Transverse colon (tissue), 4 donors: ENCODE data around the gene SUCLA2. TPM values are rescaled to one million over a fixed set of nuclear protein-coding genes. Genes with fewer than 3 reads are reported as not detected.

ENCODE experiments used
- DNase-seq: peaks from one replicate; pipeline ENCODE4 v3.0.0-alpha.2; 2019
- H3K27ac ChIP-seq, 4 donors: fragments of 200-600 bp; sonication (generic); 2 replicates each; pipeline ENCODE4 v1.5.1; 2016 to 2018; ENCODE audit warnings: inconsistent platforms in 4 of 4
- H3K27me3 ChIP-seq: fragments of 200-600 bp; sonication (generic); 2 replicates; pipeline ENCODE4 v1.5.1; 2017; ENCODE audit warnings: inconsistent platforms
- H3K36me3 ChIP-seq, 4 donors: fragments of 200-600 bp; sonication (generic); 2 replicates each; pipeline ENCODE4 v1.5.1; 2017 to 2019; ENCODE audit warnings: inconsistent platforms in 4 of 4
- H3K4me1 ChIP-seq, 4 donors: fragments of 200-600 bp; sonication (generic); 2 replicates each; pipeline ENCODE4 v1.5.1; 2017 to 2020; ENCODE audit warnings: inconsistent platforms in 4 of 4
- H3K4me3 ChIP-seq, 4 donors: fragments of 200-600 bp; sonication (generic); 1 replicate in 1 of 4; 2 replicates in 3 of 4; pipeline versions ENCODE4 v1.5.1 to v1.6.1; 2017 to 2019; ENCODE audit warnings: inconsistent platforms in 4 of 4
- H3K9me3 ChIP-seq, 2 donors: fragments of 200-600 bp; sonication (generic); 2 replicates each; pipeline ENCODE4 v1.5.1; 2017 to 2019; ENCODE audit warnings: inconsistent platforms in 2 of 2
- CTCF ChIP-seq, 5 experiments: fragments of 200-600 bp in 3 of 5; fragments of 450-650 bp in 2 of 5; sonication (generic) in 3 of 5; IDR thresholded peaks; 1 replicate in 2 of 5; 2 replicates in 3 of 5; pipeline ENCODE4 v1.5.1; 2016 to 2017; ENCODE audit warnings: antibody characterized with exemption in 5 of 5, inconsistent platforms in 3 of 5, mild to moderate bottlenecking in 2 of 5, moderate library complexity in 1 of 5
- EP300 ChIP-seq: sonication (generic); formaldehyde crosslinking; IDR thresholded peaks from one replicate; pipeline ENCODE4 v1.6.1; 2017; ENCODE audit warnings: antibody characterized with exemption, low read depth
- POLR2A ChIP-seq: fragments of 450-650 bp; IDR thresholded peaks from one replicate; pipeline ENCODE4 v1.6.1; 2016; ENCODE audit warnings: antibody characterized with exemption, mild to moderate bottlenecking, moderate library complexity
- POLR2AphosphoS5 ChIP-seq, 3 donors: sonication (generic); formaldehyde crosslinking; IDR thresholded peaks; one replicate each; pipeline ENCODE4 v1.6.1; 2016; ENCODE audit warnings: antibody characterized with exemption in 3 of 3
- WGBS, 2 donors: methylation state at CpG; one replicate each; pipeline ENCODE4 v1.1.5; 2018; ENCODE audit warnings: low coverage in 1 of 2; 5-methylcytosine and 5-hydroxymethylcytosine counted together
- in situ Hi-C, 4 donors: fragments of 200-750 bp; cut with MboI; loops; one replicate each; pipeline versions ENCODE4 v1.15.0 to v1.15.1; 2017; ENCODE audit warnings: low sequenced_read_pairs in 3 of 4, low pct_ligation_motif_present in 1 of 4, low pct_unique_long_range_greater_than_20kb in 1 of 4
- intact Hi-C: fragments of 100-400 bp; cut with DNase I; formaldehyde crosslinking; loops from one replicate; pipeline ENCODE4 v1.15.1; 2023; ENCODE audit warnings: low total_unique reads
- total RNA-seq, 4 donors: library from RNA; depleted of rRNA; stranded (reverse); fragments of >200 nt; gene quantifications; one replicate each; pipeline ENCODE4 v1.1.0, GENCODE V29; 2016

Gene SUCLA2
- 10 to 100 TPM; 36.8 to 50.1 (median 40.5) TPM for total RNA-seq

DNA sequence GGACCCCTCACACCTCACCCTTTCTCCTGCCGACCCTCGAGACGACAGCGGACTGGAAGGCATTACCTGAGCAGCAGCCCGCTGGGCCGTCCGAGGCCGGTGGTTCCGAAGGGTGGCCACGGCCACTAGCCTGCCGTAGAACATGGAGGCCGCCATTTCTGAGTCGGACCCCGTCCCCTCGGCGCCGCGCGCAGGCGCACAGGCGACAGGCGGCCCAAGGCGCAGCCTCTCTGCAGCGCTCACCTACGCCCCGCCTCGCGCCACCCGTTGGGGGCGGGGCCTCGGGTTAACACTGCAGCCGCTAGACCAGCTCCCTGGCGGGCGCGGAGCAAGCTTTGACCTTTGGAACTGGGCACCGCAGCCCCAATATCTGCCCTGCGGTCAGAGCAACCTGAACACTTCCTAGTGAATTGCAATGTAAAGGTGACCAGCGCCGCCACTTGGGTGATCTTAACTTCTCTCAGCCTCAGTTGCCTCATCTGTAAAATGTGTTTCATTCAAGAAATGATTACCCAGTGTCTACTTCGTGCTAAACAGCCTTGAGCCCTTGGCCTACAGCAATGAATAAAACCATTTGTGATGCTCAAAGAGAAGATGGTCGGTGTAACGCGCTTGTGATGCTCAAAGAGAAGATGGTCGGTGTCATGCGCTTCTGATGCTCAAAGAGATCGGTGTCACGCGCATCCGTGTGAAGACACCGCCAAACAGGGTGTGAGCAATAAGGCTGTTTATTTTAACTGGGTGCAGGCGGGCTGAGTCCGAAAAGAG is at the start of gene SUCLA2:
SUCLA2 (minus strand) TSS at position 160 of the 768 bp plus-strand sequence; CDS start at position 156, 4 bp downstream.
- no peak for TF ChIP-seq CTCF (IDR thresholded peaks at IDR 0.05)
- no peak for TF ChIP-seq EP300
- peak; percentile 67 for TF ChIP-seq POLR2A
- TF ChIP-seq POLR2AphosphoS5 (IDR thresholded peaks at IDR 0.05): peak; percentile 62 to 78 (median 76)
- H3K4me3 ChIP-seq: peak within 1 kb of the TSS; percentile 67 to 97 (median 78)
- WGBS, 2 donors: 18% methylated on average over 27 of the region's 52 CpGs; no CpG with 5 or more reads in 1 of the 2 donors
- peaks cover 0 to under 1% (median 0%) of the 10 kb centered on the region in 4 donors for H3K36me3 ChIP-seq
- peak within 1 kb of the TSS; percentile 80 to 89 (median 84) for H3K27ac ChIP-seq
- in situ Hi-C loops (no loop called here), intact Hi-C loops (no loop called here)
- H3K9me3 ChIP-seq: no peaks in the 10 kb centered on the region
- no peaks in the 10 kb centered on the region for H3K27me3 ChIP-seq
- peaks cover 0 to 28% (median 7%) of the 10 kb centered on the region in 4 donors for H3K4me1 ChIP-seq
- peak; percentile 93 for DNase-seq

GRCh38 chr13:48050550-48050949 is 49.5 kb upstream of the SUCLA2 start:
- no peak overlapping the region for H3K4me3 ChIP-seq
- no peaks in the 10 kb centered on the region for H3K4me1 ChIP-seq
- intact Hi-C loops (no loop called here), in situ Hi-C loops (no loop called here)
- no peaks in the 10 kb centered on the region for H3K27me3 ChIP-seq
- H3K9me3 ChIP-seq: no peaks in the 10 kb centered on the region
- 80 to 96% methylated on average over 2 to 3 of the region's 3 CpGs for WGBS, 2 donors
- H3K36me3 ChIP-seq: peaks cover 0 to 19% (median 5%) of the 10 kb centered on the region in 4 donors
- no peak for DNase-seq
- H3K27ac ChIP-seq: no peak overlapping the region
- TF ChIP-seq POLR2A (no peak), POLR2AphosphoS5 (IDR thresholded peaks at IDR 0.05) (no peak), CTCF (IDR thresholded peaks at IDR 0.05) (no peak)

GRCh38 chr13:48043789-48044503 is 42.9 kb upstream of the SUCLA2 start:
- peaks cover 0 to 10% (median 0%) of the 10 kb centered on the region in 4 donors for H3K36me3 ChIP-seq
- no peaks in the 10 kb centered on the region for H3K9me3 ChIP-seq
- no peaks in the 10 kb centered on the region for H3K27me3 ChIP-seq
- intact Hi-C loops: no loop called here
- H3K4me3 ChIP-seq: no peak overlapping the region
- TF ChIP-seq POLR2AphosphoS5 (IDR thresholded peaks at IDR 0.05) (no peak), POLR2A (no peak), EP300 (no peak), CTCF (IDR thresholded peaks at IDR 0.05) (no peak)
- no peak for DNase-seq
- H3K27ac ChIP-seq: peak overlapping the region; percentile 55 to 73 (median 64)
- in situ Hi-C loops: no loop called here
- peaks cover 0 to 53% (median 19%) of the 10 kb centered on the region in 4 donors for H3K4me1 ChIP-seq

DNA sequence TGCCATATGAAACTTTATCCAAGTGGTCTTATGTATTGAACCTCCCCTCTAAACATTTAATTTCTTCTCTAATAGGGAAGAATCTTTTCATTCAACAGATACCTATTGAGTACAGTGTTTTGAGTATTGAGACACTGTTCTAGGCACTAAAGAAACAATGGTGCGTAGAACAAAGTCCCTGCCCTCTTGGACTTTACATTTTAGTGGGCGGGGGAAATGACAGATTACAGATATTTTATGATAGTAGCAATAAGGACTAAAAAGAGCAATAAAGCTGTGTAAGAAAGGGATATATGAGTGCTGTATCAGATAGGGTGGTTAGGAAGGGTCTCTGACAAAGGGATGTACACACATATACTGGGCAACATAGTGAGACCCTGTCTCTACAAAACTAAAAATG is 41.8 kb upstream of the SUCLA2 start:
- TF ChIP-seq POLR2A (no peak), CTCF (IDR thresholded peaks at IDR 0.05) (no peak), POLR2AphosphoS5 (IDR thresholded peaks at IDR 0.05) (no peak), EP300 (no peak)
- Histone ChIP-seq H3K4me3 (no peak overlapping the region), H3K27ac (peak overlapping the region; percentile 56 to 73 (median 68)), H3K27me3 (no peaks in the 10 kb centered on the region), H3K4me1 (peaks cover 0 to 62% (median 26%) of the 10 kb centered on the region in 4 donors), H3K36me3 (peaks cover 0 to 4% (median 0%) of the 10 kb centered on the region in 4 donors), H3K9me3 (no peaks in the 10 kb centered on the region)
- WGBS, 2 donors: 46 to 51% methylated on average over 2 of the region's 2 CpGs
- intact Hi-C loops: no loop called here
- in situ Hi-C loops: no loop called here
- DNase-seq: peak; percentile 22
